Erythroblast (primary cell): ENCODE results near the gene YTHDF1.
"Not testable (repeated sequence)": the region's sequence is repeated elsewhere in the genome, so short reads cannot be mapped to it uniquely, and the experiment has no call there.

Source experiments
- GATA1 ChIP-seq: IDR thresholded peaks from 2 replicates; pipeline ENCODE4 v1.6.1; 2011; ENCODE audit warnings: low read depth, mild to moderate bottlenecking, control low read depth, low read length, moderate library complexity
- POLR2A ChIP-seq: IDR thresholded peaks from 2 replicates; pipeline ENCODE4 v1.6.1; 2011; ENCODE audit warnings: mild to moderate bottlenecking, low read length

DNA sequence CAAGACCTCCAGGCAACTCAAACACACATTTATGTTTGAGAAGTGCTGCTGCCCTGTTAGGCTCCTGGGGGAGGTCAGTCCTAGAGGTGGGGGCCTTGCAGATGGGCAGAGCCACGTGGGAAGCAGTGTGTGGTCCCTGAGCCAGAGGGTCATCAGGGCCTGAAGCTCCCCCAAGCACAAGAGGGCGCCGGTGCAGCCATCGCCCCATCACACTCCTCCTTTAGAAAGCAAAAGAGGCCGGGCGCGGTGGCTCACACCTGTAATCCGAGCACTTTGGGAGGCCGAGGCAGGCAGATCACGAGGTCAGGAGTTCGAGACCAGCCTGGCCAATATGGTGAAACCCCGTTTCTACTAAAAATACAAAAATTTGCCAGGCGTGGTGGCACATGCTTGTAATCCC lies 58.5 kb downstream of the YTHDF1 start:
- TF ChIP-seq POLR2A, GATA1: not testable (repeated sequence)
